HG03520 (cell line): ENCODE measurements around the gene C1orf87.

Experiments
- ATAC-seq: cut with Tn5 transposase; IDR thresholded peaks from one replicate; pipeline ENCODE4 v1.9.1; 2021; ENCODE audit warnings: mild to moderate bottlenecking, moderate library complexity; ENCODE audit not compliant: unreplicated experiment

C1orf87 gene

GRCh38 chr1:60063561-60063960, 10.0 kb downstream of the C1orf87 start:
- ATAC-seq = no peak

- no peak for ATAC-seq
Observed at GRCh38 chr1:60059468-60059867, 14.1 kb downstream of the C1orf87 start.

GRCh38 chr1:60055336-60055735, 18.2 kb downstream of the C1orf87 start:
- ATAC-seq = no peak

- no peak for ATAC-seq
Observed at GRCh38 chr1:60054374-60054773, 19.2 kb downstream of the C1orf87 start.

- ATAC-seq = no peak
Observed at GRCh38 chr1:60052601-60053000, 21.0 kb downstream of the C1orf87 start.

GRCh38 chr1:60051191-60051590, 22.4 kb downstream of the C1orf87 start:
- ATAC-seq = no peak

GRCh38 chr1:60049188-60049587, 24.4 kb downstream of the C1orf87 start:
- ATAC-seq = no peak

- no peak for ATAC-seq
Observed at GRCh38 chr1:60044881-60045280, 28.7 kb downstream of the C1orf87 start.

GRCh38 chr1:60041783-60042182, 31.8 kb downstream of the C1orf87 start:
- no peak for ATAC-seq

- no peak for ATAC-seq
Observed at GRCh38 chr1:60037669-60038068, 35.9 kb downstream of the C1orf87 start.

GRCh38 chr1:60036856-60037460, 36.6 kb downstream of the C1orf87 start:
- ATAC-seq = no peak

- ATAC-seq = no peak
Observed at GRCh38 chr1:60035921-60036320, 37.6 kb downstream of the C1orf87 start.

GRCh38 chr1:60034999-60035398, 38.6 kb downstream of the C1orf87 start:
- ATAC-seq = no peak

- no peak for ATAC-seq
Observed at GRCh38 chr1:60033066-60033465, 40.5 kb downstream of the C1orf87 start.

- no peak for ATAC-seq
Observed at GRCh38 chr1:60031146-60031545, 42.4 kb downstream of the C1orf87 start.

GRCh38 chr1:60025552-60025951, 48.0 kb downstream of the C1orf87 start:
- ATAC-seq = no peak

- no peak for ATAC-seq
Observed at GRCh38 chr1:60017508-60018205, 55.9 kb downstream of the C1orf87 start.

- no peak for ATAC-seq
Observed at GRCh38 chr1:60010690-60011089, 62.9 kb downstream of the C1orf87 start.

- no peak for ATAC-seq
Observed at GRCh38 chr1:60008500-60008899, 65.1 kb downstream of the C1orf87 start.

GRCh38 chr1:60000625-60001024, 72.9 kb downstream of the C1orf87 start:
- ATAC-seq = no peak

- ATAC-seq = no peak
Observed at GRCh38 chr1:59999746-60000145, 73.8 kb downstream of the C1orf87 start.

GRCh38 chr1:59999006-59999405, 74.6 kb downstream of the C1orf87 start:
- no peak for ATAC-seq
